Fibroblast of the aortic adventitia (primary cell): ENCODE data around the gene IRAK1. TPM values are rescaled to one million over a fixed set of nuclear protein-coding genes. Genes with fewer than 3 reads are reported as not detected.

Experiments used
- DNase-seq: peaks from one replicate; pipeline ENCODE4 v3.0.0-alpha.2; 2010; ENCODE audit warnings: low read depth
- H3K4me3 ChIP-seq: 2 replicates; pipeline ENCODE4 v1.5.1; 2011; ENCODE audit warnings: low read depth, mild to moderate bottlenecking, control low read depth, low read length, moderate library complexity
- CTCF ChIP-seq: IDR thresholded peaks from 2 replicates; pipeline ENCODE4 v1.5.1; 2011; ENCODE audit warnings: mild to moderate bottlenecking, low read length, control low read depth, inconsistent platforms; ENCODE audit not compliant: insufficient read depth
- total RNA-seq: library from RNA; depleted of rRNA; stranded (reverse); fragments of >200 nt; gene quantifications from 2 replicates; pipeline ENCODE4 v1.2.3, GENCODE V29; 2012; ENCODE audit warnings: low replicate concordance

The IRAK1 gene
- total RNA-seq, 1 donor: 80.5 TPM

GRCh38 chrX:154016366-154017076 lies 3.2 kb downstream of the IRAK1 start:
- TF ChIP-seq CTCF: no peak
- no peak for DNase-seq
- no peak overlapping the region for H3K4me3 ChIP-seq

- no peak overlapping the region for H3K4me3 ChIP-seq
- no peak for DNase-seq
- TF ChIP-seq CTCF: no peak
Observed at GRCh38 chrX:154015581-154016264, 4.0 kb downstream of the IRAK1 start.

GRCh38 chrX:154014429-154015380 lies 5.0 kb downstream of the IRAK1 start:
- TF ChIP-seq CTCF: no peak
- DNase-seq: no peak
- no peak overlapping the region for H3K4me3 ChIP-seq

GRCh38 chrX:154013614-154014360 lies 5.9 kb downstream of the IRAK1 start:
- TF ChIP-seq CTCF: peak; percentile 90
- peak; percentile 43 for DNase-seq
- no peak overlapping the region for H3K4me3 ChIP-seq

- no peak for DNase-seq
- no peak overlapping the region for H3K4me3 ChIP-seq
- no peak for TF ChIP-seq CTCF
Observed at GRCh38 chrX:154013001-154013421, 6.7 kb downstream of the IRAK1 start.
